ENCODE results near the gene NLRP6. TPM values are rescaled to one million over a fixed set of nuclear protein-coding genes. Genes with fewer than 3 reads are reported as not detected.

Gene NLRP6
- total and polyA plus RNA-seq, 2 of the 4 experiments (the other 2 are of a cell fraction): not detected

DNA sequence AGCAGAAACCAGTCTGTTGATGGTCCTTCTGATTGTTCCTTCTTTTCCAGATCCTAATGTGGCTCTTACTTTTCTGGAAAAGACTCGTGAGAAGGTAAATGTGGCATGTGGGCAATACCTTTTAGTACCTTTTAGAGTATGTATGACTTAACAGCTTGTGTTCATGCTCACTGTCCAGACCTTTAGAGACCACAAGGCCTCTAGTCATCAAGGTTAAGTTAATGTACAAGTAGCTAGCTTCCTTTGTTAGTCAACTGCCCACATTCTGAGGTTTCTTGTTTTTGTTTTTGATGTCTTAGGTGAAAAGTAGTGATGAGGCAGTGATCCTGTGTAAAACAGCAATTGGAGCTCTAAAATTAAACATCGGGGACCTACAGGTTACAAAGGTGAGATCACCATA lies 33.8 kb upstream of the NLRP6 start:
- Histone ChIP-seq H3K36me3 (ENCODE audit: control insufficient read depth, insufficient read depth, low read length) (peaks cover 45% of the 10 kb centered on the region), H3K18ac (ENCODE audit: low read depth, low read length) (no peak overlapping the region), H3K27me3 (ENCODE audit: control insufficient read depth, insufficient read depth, low read length) (no peaks in the 10 kb centered on the region), H3K4ac (ENCODE audit: low read depth, low read length) (no peak overlapping the region), H2AK5ac (ENCODE audit: low read depth, low read length) (no peak overlapping the region), H3K4me1 (ENCODE audit: control insufficient read depth, insufficient read depth, low read length) (no peaks in the 10 kb centered on the region), H2BK120ac (ENCODE audit: low read depth, low read length) (no peak overlapping the region), H3K23ac (ENCODE audit: low read depth, low read length) (no peak overlapping the region), H2BK20ac (ENCODE audit: low read depth, low read length) (no peak overlapping the region), H3K4me2 (ENCODE audit: low read depth, low read length) (no peak overlapping the region), H4K91ac (ENCODE audit: insufficient read depth, low read depth, low read length) (no peak overlapping the region), H3K79me1 (ENCODE audit: low read depth in 1 of 2, low read length in 2 of 2) (peaks cover 26 to 27% of the 10 kb centered on the region in 2 experiments), H2BK5ac (ENCODE audit: low read depth, low read length, poor library complexity, severe bottlenecking) (no peak overlapping the region), H2BK15ac (ENCODE audit: low read depth, low read length) (no peak overlapping the region), H4K5ac (ENCODE audit: low read depth, low read length) (no peak overlapping the region), H2AFZ (replicated peaks; ENCODE audit: low read length, poor library complexity) (no peak overlapping the region), H4K8ac (ENCODE audit: low read depth in 2 of 2, low read length in 2 of 2) (no peak overlapping the region), H3K56ac (ENCODE audit: extremely low read depth, insufficient read depth, low read length) (no peak overlapping the region), H3K27ac (ENCODE audit: insufficient read depth, low read length) (no peak overlapping the region), H2AK9ac (replicated peaks; ENCODE audit: low read depth, low read length, poor library complexity) (no peak overlapping the region), H3K4me3 (ENCODE audit: insufficient read depth, low read depth, low read length) (no peak overlapping the region), H3K9ac (ENCODE audit: low read depth, low read length) (no peak overlapping the region), H3K9me1 (ENCODE audit: insufficient read depth, low read length) (0 out of 2 replicates have a peak, but pooled peaks cover 5% of the 10 kb centered on the region), H3K9me3 (ENCODE audit: control insufficient read depth, insufficient read depth, low read length) (no peaks in the 10 kb centered on the region), H3K14ac (replicated peaks; ENCODE audit: low read depth, low read length) (no peak overlapping the region), H4K20me1 (ENCODE audit: insufficient read depth, low read length) (peaks cover 11% of the 10 kb centered on the region; the same call in 1 of the 2 replicates)
- intact Hi-C loops (cut with micrococcal nuclease): no loop called here
- ChIA-PET CTCF (no interaction called here), POLR2A (ENCODE audit: unreplicated experiment) (interaction anchor here (0.6 to 0.7 kb wide), 2 partner anchors 28 to 37 kb away, joined by 3 read pairs; partner anchors contain the start of genes BET1L and RIC8A)
- DNase-seq: no peak
- no TSS peak for BruUV-seq (replicated peaks)
- in situ Hi-C loops (cut with MboI; ENCODE audit: low sequenced_read_pairs): loop anchor here (5.0 kb wide), 1 partner anchor 33 kb away; the partner anchor contains the start of gene NLRP6
- dilution Hi-C loops (cut with HindIII; ENCODE audit: low sequenced_read_pairs, unreplicated experiment): no loop called here
- WGBS, 2 experiments (ENCODE audit: extremely low coverage in 2 of 2, insufficient read length in 1 of 2): no CpG with 5 or more reads among the region's 2 CpGs
- no peak for ATAC-seq (ENCODE audit: low read depth)
- no peak for TF ChIP-seq NFE2L2 (IDR thresholded peaks at IDR 0.05; ENCODE audit: low read depth, low read length)
- no peak for TF ChIP-seq FOS (IDR thresholded peaks at IDR 0.05; ENCODE audit: low read depth, low read length)
- TF ChIP-seq BHLHE40 (IDR thresholded peaks at IDR 0.05; ENCODE audit: low read depth, low read length): no peak
- no peak for TF ChIP-seq RFX5 (IDR thresholded peaks at IDR 0.05; ENCODE audit: low read depth, low read length)
- TF ChIP-seq CHD1 (IDR thresholded peaks at IDR 0.05; ENCODE audit: low read depth, low read length): no peak
- no peak for TF ChIP-seq CEBPB (IDR thresholded peaks at IDR 0.05; ENCODE audit: low read depth, low read length)
- no peak for TF ChIP-seq ELK1 (IDR thresholded peaks at IDR 0.05; ENCODE audit: borderline replicate concordance, low read depth, low read length)
- TF ChIP-seq RAD21 (IDR thresholded peaks at IDR 0.05; ENCODE audit: low read length): no peak
- no peak for TF ChIP-seq RCOR1 (IDR thresholded peaks at IDR 0.05; ENCODE audit: insufficient replicate concordance, low read length)
- TF ChIP-seq, protein P1, sequence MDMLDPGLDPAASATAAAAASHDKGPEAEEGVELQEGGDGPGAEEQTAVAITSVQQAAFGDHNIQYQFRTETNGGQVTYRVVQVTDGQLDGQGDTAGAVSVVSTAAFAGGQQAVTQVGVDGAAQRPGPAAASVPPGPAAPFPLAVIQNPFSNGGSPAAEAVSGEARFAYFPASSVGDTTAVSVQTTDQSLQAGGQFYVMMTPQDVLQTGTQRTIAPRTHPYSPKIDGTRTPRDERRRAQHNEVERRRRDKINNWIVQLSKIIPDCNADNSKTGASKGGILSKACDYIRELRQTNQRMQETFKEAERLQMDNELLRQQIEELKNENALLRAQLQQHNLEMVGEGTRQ (IDR thresholded peaks at IDR 0.05; ENCODE audit: low read depth, low read length): no peak
- no peak for TF ChIP-seq MAZ (IDR thresholded peaks at IDR 0.05; ENCODE audit: borderline replicate concordance, low read depth, low read length)
- TF ChIP-seq MXI1 (IDR thresholded peaks at IDR 0.05; ENCODE audit: borderline replicate concordance, low read depth, low read length): no peak
- no peak for TF ChIP-seq SMC3 (IDR thresholded peaks at IDR 0.05; ENCODE audit: low read depth, low read length)
- TF ChIP-seq, protein P2, sequence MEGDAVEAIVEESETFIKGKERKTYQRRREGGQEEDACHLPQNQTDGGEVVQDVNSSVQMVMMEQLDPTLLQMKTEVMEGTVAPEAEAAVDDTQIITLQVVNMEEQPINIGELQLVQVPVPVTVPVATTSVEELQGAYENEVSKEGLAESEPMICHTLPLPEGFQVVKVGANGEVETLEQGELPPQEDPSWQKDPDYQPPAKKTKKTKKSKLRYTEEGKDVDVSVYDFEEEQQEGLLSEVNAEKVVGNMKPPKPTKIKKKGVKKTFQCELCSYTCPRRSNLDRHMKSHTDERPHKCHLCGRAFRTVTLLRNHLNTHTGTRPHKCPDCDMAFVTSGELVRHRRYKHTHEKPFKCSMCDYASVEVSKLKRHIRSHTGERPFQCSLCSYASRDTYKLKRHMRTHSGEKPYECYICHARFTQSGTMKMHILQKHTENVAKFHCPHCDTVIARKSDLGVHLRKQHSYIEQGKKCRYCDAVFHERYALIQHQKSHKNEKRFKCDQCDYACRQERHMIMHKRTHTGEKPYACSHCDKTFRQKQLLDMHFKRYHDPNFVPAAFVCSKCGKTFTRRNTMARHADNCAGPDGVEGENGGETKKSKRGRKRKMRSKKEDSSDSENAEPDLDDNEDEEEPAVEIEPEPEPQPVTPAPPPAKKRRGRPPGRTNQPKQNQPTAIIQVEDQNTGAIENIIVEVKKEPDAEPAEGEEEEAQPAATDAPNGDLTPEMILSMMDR (conservative IDR thresholded peaks at IDR 0.05; ENCODE audit: low read depth, low read length): no peak
- no peak for TF ChIP-seq POLR2A (IDR thresholded peaks at IDR 0.05; ENCODE audit: low read depth, low read length)
- TF ChIP-seq MAFK (IDR thresholded peaks at IDR 0.05; ENCODE audit: low read depth, low read length): no peak
